RWPE1 (cell line): Measurements from ENCODE around the gene RASL10A.
A peak's percentile ranks its signal among the peaks of the same experiment; 100 is the strongest.

ENCODE experiments used
- CTCF ChIA-PET: fragments of 350-600 bp; sonication (Branson Sonifier 250); formaldehyde crosslinking; extraction: SDS; loops from one replicate; lab custom pipeline; 2021; lab: Yijun Ruan, JAX
- POLR2A ChIA-PET: fragments of 400-600 bp; formaldehyde crosslinking; extraction: SDS; loops from one replicate; lab custom pipeline; 2020; ENCODE audit warnings: antibody characterized with exemption; ENCODE audit not compliant: low non-redundant PET; lab: Yijun Ruan, JAX
- DNase-seq: peaks from one replicate; pipeline ENCODE4 v3.0.0; 2012; ENCODE audit warnings: low spot score
- H3K27ac ChIP-seq: fragments of 450-650 bp; 2 replicates; pipeline ENCODE4 v1.5.1; 2017
- CTCF ChIP-seq: fragments of 450-650 bp; conservative IDR thresholded peaks from 2 replicates; pipeline ENCODE4 v1.5.1; 2017; ENCODE audit warnings: low read depth, mild to moderate bottlenecking

RASL10A gene

GRCh38 chr22:29308148-29308790 is 7.2 kb downstream of the RASL10A start:
- ChIA-PET CTCF (no interaction called here), POLR2A (no interaction called here)
- peak overlapping the region; percentile 94 for H3K27ac ChIP-seq
- TF ChIP-seq CTCF: no peak
- no peak for DNase-seq

- no peak for TF ChIP-seq CTCF
- peak overlapping the region; percentile 94 for H3K27ac ChIP-seq
- ChIA-PET CTCF (no interaction called here), POLR2A (no interaction called here)
- DNase-seq: no peak
Measured at GRCh38 chr22:29307596-29308147, 7.8 kb downstream of the RASL10A start.

- DNase-seq: peak; percentile 66
- TF ChIP-seq CTCF: no peak
- POLR2A ChIA-PET: no interaction called here
- CTCF ChIA-PET: no interaction called here
- peak overlapping the region; percentile 94 for H3K27ac ChIP-seq
Measured at GRCh38 chr22:29306835-29307595, 8.5 kb downstream of the RASL10A start.

- peak; percentile 66 for TF ChIP-seq CTCF
- POLR2A ChIA-PET: no interaction called here
- DNase-seq: peak; percentile 69
- CTCF ChIA-PET: interaction anchor here (0.6 kb wide), 1 partner anchor 44 kb away, joined by 3 read pairs; no protein-coding TSS in a partner anchor
- H3K27ac ChIP-seq: peak within 1 kb of the TSS; percentile 94
Measured at GRCh38 chr22:29306175-29306834, 9.2 kb downstream of the RASL10A start, which contains the start of gene GAS2L1. TSS of gene GAS2L1 (plus strand) at chr22:29306650. CDS start at chr22:29308106, 1,456 bp downstream.

GRCh38 chr22:29305836-29306174 is 9.7 kb downstream of the RASL10A start:
- no peak for DNase-seq
- CTCF ChIA-PET: interaction anchor here (0.6 kb wide), 1 partner anchor 44 kb away, joined by 3 read pairs; no protein-coding TSS in a partner anchor
- peak overlapping the region; percentile 94 for H3K27ac ChIP-seq
- POLR2A ChIA-PET: no interaction called here
- TF ChIP-seq CTCF: no peak
